Measurements from ENCODE around the gene NUTF2.
"Not testable (repeated sequence)": the region's sequence is repeated elsewhere in the genome, so short reads cannot be mapped to it uniquely, and the experiment has no call there.

NUTF2 gene

GRCh38 chr16:67914758-67915495 lies 68.2 kb downstream of the NUTF2 start:
- Histone ChIP-seq H3K4me3 (ENCODE audit: low read depth, low read length) (no peak overlapping the region), H3K4me1 (peaks cover 28% of the 10 kb centered on the region), H3K36me3 (no peaks in the 10 kb centered on the region), H3K27me3 (no peaks in the 10 kb centered on the region), H3K9me3 (no peaks in the 10 kb centered on the region)
- DNase-seq: no peak
- no peak for TF ChIP-seq CTCF (IDR thresholded peaks at IDR 0.05; ENCODE audit: low read depth, low read length)

GRCh38 chr16:67915496-67915769 lies 68.7 kb downstream of the NUTF2 start:
- not testable (repeated sequence) for H3K27me3 ChIP-seq; DNase-seq; H3K9me3 ChIP-seq; H3K4me3 ChIP-seq (ENCODE audit: low read depth, low read length); H3K36me3 ChIP-seq
- H3K4me1 ChIP-seq: peaks cover 28% of the 10 kb centered on the region

- no peak for TF ChIP-seq CTCF (IDR thresholded peaks at IDR 0.05; ENCODE audit: low read depth, low read length)
Observed at GRCh38 chr16:67915831-67916723, 69.3 kb downstream of the NUTF2 start.

GRCh38 chr16:67917140-67917851 lies 70.6 kb downstream of the NUTF2 start:
- Histone ChIP-seq H3K36me3 (no peaks in the 10 kb centered on the region), H3K27me3 (no peaks in the 10 kb centered on the region), H3K9me3 (no peaks in the 10 kb centered on the region), H3K4me1 (peaks cover 28% of the 10 kb centered on the region), H3K4me3 (ENCODE audit: low read depth, low read length) (no peak overlapping the region)
- TF ChIP-seq CTCF (IDR thresholded peaks at IDR 0.05; ENCODE audit: low read depth, low read length): no peak
- DNase-seq: peak; percentile 61

More at GRCh38 chr16:67915831-67916723, 69.3 kb downstream of the NUTF2 start:
- Histone ChIP-seq H3K4me3 (ENCODE audit: low read depth, low read length) (no peak overlapping the region), H3K4me1 (peaks cover 28% of the 10 kb centered on the region), H3K9me3 (no peaks in the 10 kb centered on the region), H3K36me3 (no peaks in the 10 kb centered on the region), H3K27me3 (no peaks in the 10 kb centered on the region)
- no peak for DNase-seq

- TF ChIP-seq CTCF (IDR thresholded peaks at IDR 0.05; ENCODE audit: low read depth, low read length): no peak
- Histone ChIP-seq H3K27me3 (no peaks in the 10 kb centered on the region), H3K4me1 (peaks cover 28% of the 10 kb centered on the region), H3K36me3 (no peaks in the 10 kb centered on the region), H3K4me3 (ENCODE audit: low read depth, low read length) (no peak overlapping the region), H3K9me3 (no peaks in the 10 kb centered on the region)
- no peak for DNase-seq
Observed at GRCh38 chr16:67917852-67918236, 71.1 kb downstream of the NUTF2 start.

- no peaks in the 10 kb centered on the region for H3K36me3 ChIP-seq
- H3K4me3 ChIP-seq (ENCODE audit: low read depth, low read length): no peak overlapping the region
- TF ChIP-seq CTCF (IDR thresholded peaks at IDR 0.05; ENCODE audit: low read depth, low read length): peak; percentile 48
- no peaks in the 10 kb centered on the region for H3K9me3 ChIP-seq
- no peak for DNase-seq
- H3K4me1 ChIP-seq: peaks cover 26% of the 10 kb centered on the region
- no peaks in the 10 kb centered on the region for H3K27me3 ChIP-seq
Observed at GRCh38 chr16:67919622-67920221, 73.0 kb downstream of the NUTF2 start.

Data from BE2C (cell line).